Heart left ventricle (tissue), 16 donors: ENCODE results near the gene LRP1B. TPM values are rescaled to one million over a fixed set of nuclear protein-coding genes. Genes with fewer than 3 reads are reported as not detected.

ENCODE experiments used
- ATAC-seq, 4 donors: fragments of 200-7000 bp; cut with Tn5 transposase; one replicate each; pipeline ENCODE4 v1.9.1; 2020 to 2022; ENCODE audit warnings: moderate library complexity in 4 of 4, mild to moderate bottlenecking in 3 of 4, moderate number of reproducible peaks in 1 of 4
- DNase-seq, 5 donors: peaks; one replicate each; pipeline ENCODE4 v3.0.0-alpha.2; 2020
- H3K27ac ChIP-seq, 12 donors: fragments of 200-600 bp; sonication (generic) in 4 of 12; one replicate each; pipeline versions ENCODE4 v1.5.0 to v1.8.0; 2016 to 2022; ENCODE audit warnings: mild to moderate bottlenecking in 2 of 12
- H3K27me3 ChIP-seq, 9 donors: fragments of 200-600 bp; sonication (generic) in 2 of 9; one replicate each; pipeline versions ENCODE4 v1.5.1 to v1.8.0; 2016 to 2022; ENCODE audit warnings: mild to moderate bottlenecking in 3 of 9
- H3K36me3 ChIP-seq, 9 donors: fragments of 200-600 bp; sonication (generic) in 2 of 9; one replicate each; pipeline versions ENCODE4 v1.5.0 to v1.8.0; 2018 to 2022; ENCODE audit warnings: mild to moderate bottlenecking in 2 of 9
- H3K4me1 ChIP-seq, 12 donors: fragments of 200-600 bp; sonication (generic) in 4 of 12; one replicate each; pipeline versions ENCODE4 v1.5.0 to v1.8.0; 2016 to 2022; ENCODE audit warnings: mild to moderate bottlenecking in 3 of 12
- H3K4me3 ChIP-seq, 12 donors: fragments of 200-600 bp; sonication (generic) in 4 of 12; one replicate each; pipeline versions ENCODE4 v1.5.0 to v1.8.0; 2017 to 2022; ENCODE audit warnings: mild to moderate bottlenecking in 9 of 12, moderate library complexity in 4 of 12
- H3K9me3 ChIP-seq, 12 donors: fragments of 200-600 bp; sonication (generic) in 4 of 12; one replicate each; pipeline versions ENCODE4 v1.5.0 to v1.8.0; 2016 to 2022; ENCODE audit warnings: mild to moderate bottlenecking in 1 of 12
- CTCF ChIP-seq, 12 donors: fragments of 200-600 bp; sonication (generic) in 4 of 12; IDR thresholded peaks; one replicate each; pipeline versions ENCODE4 v1.5.0 to v1.8.0; 2018 to 2022; ENCODE audit warnings: antibody characterized with exemption in 12 of 12, mild to moderate bottlenecking in 5 of 12
- POLR2A ChIP-seq, 2 donors: fragments of 450-650 bp; IDR thresholded peaks; one replicate each; pipeline ENCODE4 v1.6.1; 2017; ENCODE audit warnings: antibody characterized with exemption in 2 of 2, mild to moderate bottlenecking in 2 of 2, moderate library complexity in 2 of 2
- WGBS, 4 donors: extraction: QIAGEN DNeasy Blood & Tissue Kit in 2 of 4; methylation state at CpG; one replicate each; pipeline versions ENCODE4 v1.1.5 to v1.1.7; 2013 to 2018; 5-methylcytosine and 5-hydroxymethylcytosine counted together
- intact Hi-C, 10 donors: fragments of 100-400 bp; cut with DNase I; formaldehyde crosslinking; loops; one replicate each; pipeline versions ENCODE4 v1.11.1 to v1.14.2; 2022
- polyA plus RNA-seq, 2 donors: library from polyadenylated mRNA; stranded (reverse); fragments of 200-250 nt; gene quantifications; one replicate each; pipeline ENCODE4 v1.2.3, GENCODE V29; 2013
- total RNA-seq, 9 donors: library from RNA; depleted of rRNA in 2 of 9; stranded (reverse); fragments of >200 nt in 2 of 9; fragmentation: NEBNext Ultra II Directional in 3 of 9; extraction: Animal tissue kit (Norgen Biotek cat#: 25700) in 3 of 9; gene quantifications; one replicate each; pipeline versions ENCODE4 v1.1.0 to v1.2.4, GENCODE V29; 2016 to 2023
- donor health status: ischemic (EF 13 %, LVEDD 7.1; RV severe dilation, severe dysfunction).
- donor health status: healthy with polysubstance abuse.
- donor health status: DM: no; HTN: yes; CAD: no.
- donor health status: DM: no; HTN: no; CAD: no.
- donor health status: ischemic (EF 25% LVEDD 6.9; RV normal size, moderate dysfunction).
- donor health status: ischemic (EF 25% LVEDD 5.7; RV mildly dilated, moderate dysfunction).
- donor health status: healthy.
- donor health status: DM: yes; HTN: yes; CAD: no.
- donor health status: ischemic (EF 35%, LVEDD 5.7; RV mildly dilated, moderate dysfunction).
- donor health status: nonischemic (EF 11% LVEDD 7.7; RV severe dilation, severe dysfunction).
- donor health status: DM: yes; HTN: yes; CAD: no.
- donor health status: PGD.
- donor health status: ischemic (EF 29% LVEDD 5.4; RV normal size, mild dysfunction).
- donor health status: nonischemic (EF 23%, LVEDD 6.1; RV moderate dilation, normal function).

The LRP1B gene
- total and polyA plus RNA-seq, 11 donors, result 0.01 to 0.19 (median 0.11) TPM; not detected in 2

- intact Hi-C loops, result no loop called here
Observed at GRCh38 chr2:142069251-142069888, 61.4 kb downstream of the LRP1B start.

GRCh38 chr2:142065700-142066099 lies 65.1 kb downstream of the LRP1B start:
- Histone ChIP-seq H3K4me1 (no peaks in the 10 kb centered on the region), H3K27me3 (no peaks in the 10 kb centered on the region), H3K27ac (no peak overlapping the region), H3K36me3 (no peaks in the 10 kb centered on the region), H3K4me3 (no peak overlapping the region), H3K9me3 (no peaks in the 10 kb centered on the region)
- TF ChIP-seq CTCF (IDR thresholded peaks at IDR 0.05), result no peak
- TF ChIP-seq POLR2A (IDR thresholded peaks at IDR 0.05), result no peak
- ATAC-seq, result no peak
- DNase-seq, result no peak
- intact Hi-C loops, result no loop called here
- 67 to 74% (median 72%) methylated on average over 3 of the region's 3 CpGs for WGBS, 4 donors

More at GRCh38 chr2:142069251-142069888, 61.4 kb downstream of the LRP1B start:
- H3K4me3 ChIP-seq, result no peak overlapping the region
- WGBS, 4 donors, result 75 to 83% (median 81%) methylated on average over 4 of the region's 4 CpGs
- no peaks in the 10 kb centered on the region for H3K36me3 ChIP-seq
- H3K9me3 ChIP-seq, result no peaks in the 10 kb centered on the region
- no peak for DNase-seq
- TF ChIP-seq CTCF (IDR thresholded peaks at IDR 0.05) (no peak), POLR2A (IDR thresholded peaks at IDR 0.05) (no peak)
- no peaks in the 10 kb centered on the region for H3K4me1 ChIP-seq
- H3K27ac ChIP-seq, result no peak overlapping the region
- no peaks in the 10 kb centered on the region for H3K27me3 ChIP-seq
- no peak for ATAC-seq

DNA sequence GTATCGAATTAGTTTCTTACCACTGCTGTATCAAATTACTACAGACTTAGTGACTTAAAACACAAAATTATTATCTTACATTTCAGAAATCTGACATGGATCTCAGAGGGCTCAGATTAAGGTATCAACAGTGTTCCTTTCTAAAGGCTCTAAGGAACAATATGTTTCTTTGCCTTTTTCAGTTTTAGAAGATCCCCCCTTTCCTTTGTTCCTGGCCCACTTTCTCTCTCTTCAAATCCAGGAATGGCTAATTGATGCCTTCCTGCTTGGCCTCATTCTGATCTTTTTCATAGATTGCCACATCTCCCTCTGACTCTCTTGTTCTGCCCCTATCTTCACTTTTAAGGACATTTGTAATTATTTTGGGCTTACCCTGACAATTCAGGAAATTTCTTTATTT lies 65.7 kb downstream of the LRP1B start:
- no peaks in the 10 kb centered on the region for H3K36me3 ChIP-seq
- no peak overlapping the region for H3K27ac ChIP-seq
- no peaks in the 10 kb centered on the region for H3K4me1 ChIP-seq
- H3K4me3 ChIP-seq, result no peak overlapping the region
- WGBS, 4 donors, result 76 to 91% (median 84%) methylated on average over 1 of the region's 1 CpG
- intact Hi-C loops, result no loop called here
- ATAC-seq (no peak), DNase-seq (no peak)
- no peaks in the 10 kb centered on the region for H3K27me3 ChIP-seq
- no peaks in the 10 kb centered on the region for H3K9me3 ChIP-seq
- TF ChIP-seq CTCF (IDR thresholded peaks at IDR 0.05) (no peak), POLR2A (IDR thresholded peaks at IDR 0.05) (no peak)

DNA sequence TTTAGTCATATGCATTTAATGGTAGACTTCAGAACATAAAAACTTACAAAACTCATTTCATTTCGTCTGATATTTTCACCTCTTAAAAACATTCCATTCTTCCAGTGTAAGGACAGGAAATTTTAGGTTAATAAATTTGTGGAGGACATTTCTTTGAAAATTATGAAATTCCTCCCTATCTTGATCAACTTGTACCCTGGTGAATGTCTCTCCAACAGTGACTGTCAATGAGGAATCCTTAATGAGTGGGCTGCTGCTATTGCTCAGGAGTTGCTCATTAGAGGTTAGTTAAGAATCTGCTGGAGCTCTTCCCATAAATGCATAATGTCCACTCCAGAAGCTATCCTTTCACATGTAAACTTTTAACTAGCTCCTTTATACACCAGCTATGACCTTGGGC lies 69.1 kb downstream of the LRP1B start:
- ATAC-seq (no peak), DNase-seq (no peak)
- intact Hi-C loops, result no loop called here
- H3K9me3 ChIP-seq, result no peaks in the 10 kb centered on the region
- no peaks in the 10 kb centered on the region for H3K27me3 ChIP-seq
- no peaks in the 10 kb centered on the region for H3K4me1 ChIP-seq
- TF ChIP-seq POLR2A (IDR thresholded peaks at IDR 0.05) (no peak), CTCF (IDR thresholded peaks at IDR 0.05) (no peak)
- WGBS, 4 donors, result 70 to 79% (median 74%) methylated on average over 1 of the region's 1 CpG
- no peak overlapping the region for H3K4me3 ChIP-seq
- H3K36me3 ChIP-seq, result no peaks in the 10 kb centered on the region
- H3K27ac ChIP-seq, result no peak overlapping the region
